CD1c-positive myeloid dendritic cell (primary cell): ENCODE results near the gene OGFOD3.

Experiments
- DNase-seq: peaks from one replicate; pipeline ENCODE4 v3.0.0-alpha.2; 2016; ENCODE audit errors: extremely low spot score

Gene OGFOD3

DNA sequence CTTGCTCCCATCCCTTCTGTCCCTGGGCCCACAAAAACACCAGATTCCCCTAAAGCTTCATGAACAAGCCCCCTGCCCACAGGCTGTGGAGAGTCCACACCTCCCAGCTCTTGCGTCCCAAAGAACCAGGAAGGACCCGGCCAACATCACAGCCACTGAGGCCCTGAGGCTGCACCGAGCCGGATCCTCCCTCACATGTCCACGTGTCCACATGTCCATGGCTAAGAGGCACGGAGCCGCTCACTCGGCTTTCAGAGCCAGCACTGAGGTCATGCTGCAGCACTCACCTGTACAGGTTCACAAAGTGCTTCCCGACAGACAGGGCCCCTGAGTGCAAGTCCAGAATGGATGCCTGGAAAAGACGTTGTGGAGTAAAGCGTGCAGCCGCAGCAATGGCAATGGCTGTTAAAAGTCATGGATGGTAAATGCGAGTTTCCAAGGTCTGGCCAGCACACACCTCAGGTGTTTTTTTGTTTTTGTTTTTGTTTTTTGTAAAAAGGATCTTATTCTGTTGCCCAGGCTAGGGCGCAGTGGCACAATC, 12.2 kb downstream of the OGFOD3 start:
- DNase-seq = no peak

DNA sequence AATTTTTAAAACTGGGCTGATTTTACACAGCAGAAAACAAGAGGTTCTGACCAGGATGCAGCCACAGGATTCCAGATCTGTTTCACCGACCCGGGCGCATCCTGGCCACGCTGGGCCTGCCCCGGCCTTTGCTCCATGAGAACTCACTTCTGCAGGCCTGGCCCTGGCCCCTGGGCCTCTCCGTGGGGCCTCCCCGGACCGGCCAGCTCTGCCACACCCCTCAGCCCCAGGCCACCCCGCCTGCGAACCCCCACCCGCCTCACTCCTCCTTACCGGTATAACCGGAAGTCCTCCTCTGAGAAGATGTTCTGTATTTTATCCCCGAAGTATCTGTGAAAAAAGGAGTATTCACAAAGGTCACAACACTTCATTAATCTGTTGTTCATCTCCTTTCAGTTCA, 13.3 kb downstream of the OGFOD3 start:
- DNase-seq = no peak

DNA sequence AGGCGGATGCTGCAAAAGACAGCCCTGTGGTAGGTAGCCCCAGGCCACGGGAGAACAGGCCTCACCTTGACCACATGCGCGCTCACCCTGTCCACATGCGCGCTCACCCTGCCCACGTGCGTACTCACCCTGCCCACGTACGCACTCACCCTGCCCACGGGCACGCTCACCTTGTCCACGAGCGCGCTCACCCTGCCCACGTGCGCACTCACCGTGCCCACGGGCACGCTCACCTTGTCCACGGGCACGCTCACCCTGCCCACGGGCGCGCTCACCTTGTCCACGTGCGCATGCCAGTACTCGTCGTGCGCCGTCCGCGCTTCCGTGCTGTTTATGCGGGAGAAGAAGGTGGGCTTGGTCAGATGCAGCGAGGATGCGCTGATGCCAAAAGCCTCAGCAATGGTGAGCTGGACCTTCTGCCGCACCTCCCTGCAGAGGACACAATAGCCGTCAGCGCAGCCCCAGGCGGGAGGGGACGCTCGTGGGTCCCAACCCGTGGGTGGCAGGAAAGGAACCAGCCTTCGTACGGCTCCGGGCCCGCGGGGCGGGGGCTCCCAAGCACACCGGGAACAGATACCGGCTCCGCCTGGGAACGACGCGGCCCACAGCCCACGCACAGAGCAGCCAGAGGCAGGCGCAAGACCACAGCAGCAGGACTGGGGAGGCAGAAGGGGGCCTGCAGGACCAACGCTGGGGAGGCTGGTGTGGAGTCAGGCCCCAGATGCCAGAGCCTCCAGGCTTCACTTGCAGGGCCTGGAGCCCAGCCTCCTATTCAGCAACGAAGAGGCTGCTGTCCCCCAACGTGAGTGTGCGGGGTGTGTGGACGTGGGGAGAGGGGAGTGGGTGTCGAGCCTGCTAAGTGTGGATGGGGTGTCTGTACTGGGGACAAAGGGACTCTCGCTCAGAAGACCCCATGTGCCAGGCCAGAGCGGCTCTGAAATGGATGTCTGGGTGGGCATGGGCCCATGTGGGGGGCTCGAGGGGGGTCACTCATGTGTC, 14.4 kb downstream of the OGFOD3 start:
- DNase-seq = no peak

DNA sequence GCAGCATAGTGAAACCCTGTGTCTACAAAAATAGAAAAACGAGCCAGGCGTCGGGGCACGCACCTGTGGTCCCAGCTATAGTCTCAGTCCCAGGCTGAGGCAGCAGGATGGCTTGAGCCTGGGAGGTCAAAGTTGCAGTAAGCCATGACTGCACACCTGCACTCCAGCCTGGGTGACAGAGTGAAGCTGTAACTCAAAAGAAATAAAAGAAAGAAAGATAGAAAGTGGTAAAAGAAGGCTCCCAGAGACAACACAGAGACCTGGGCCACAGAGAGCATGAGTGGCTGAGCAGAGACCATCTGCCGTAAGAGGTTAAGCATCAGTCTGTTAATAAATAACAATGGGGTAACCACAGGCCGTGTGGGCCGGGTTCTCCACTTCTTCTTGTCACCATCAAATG, 15.5 kb downstream of the OGFOD3 start:
- DNase-seq = no peak

DNA sequence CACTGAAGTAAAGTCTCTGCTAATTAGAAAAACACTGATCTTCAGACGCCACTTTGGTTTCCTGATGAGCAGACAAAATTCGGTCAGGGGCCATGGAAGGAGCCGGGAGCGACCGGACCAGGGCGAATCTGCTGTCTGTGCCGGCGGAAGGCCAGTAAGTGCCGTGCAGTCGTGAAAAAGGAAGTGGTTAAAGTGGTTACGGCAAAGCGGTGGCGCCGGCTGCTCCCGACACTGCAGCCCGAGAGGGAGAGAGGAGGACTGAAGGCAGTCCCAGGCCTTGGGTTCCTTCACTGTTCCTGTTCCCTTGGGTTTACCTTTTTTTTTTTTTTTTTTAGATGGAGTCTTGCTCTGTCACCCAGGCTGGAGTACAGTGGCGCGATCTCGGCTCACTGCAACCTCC, 17.6 kb downstream of the OGFOD3 start:
- peak; percentile 87 for DNase-seq

DNA sequence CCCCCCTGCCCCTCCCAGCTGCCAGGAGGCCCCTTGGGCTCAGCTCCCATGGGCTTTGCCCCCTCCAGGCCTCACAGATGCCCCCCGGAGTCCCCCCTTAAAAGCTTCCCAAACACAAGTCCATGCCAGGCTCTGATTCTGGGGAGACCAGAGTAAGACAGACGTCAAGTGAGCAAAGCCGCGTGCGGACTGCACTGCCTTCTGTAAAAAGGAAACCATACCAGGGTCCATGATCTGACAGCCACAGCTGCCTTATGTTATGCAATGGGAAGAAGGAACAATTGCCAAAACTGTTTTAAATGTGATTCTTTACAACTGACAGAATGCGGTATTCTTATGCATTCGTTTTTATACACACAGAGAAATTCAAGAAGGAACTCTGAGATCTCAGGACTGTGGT, 18.2 kb downstream of the OGFOD3 start:
- peak; percentile 56 for DNase-seq

DNA sequence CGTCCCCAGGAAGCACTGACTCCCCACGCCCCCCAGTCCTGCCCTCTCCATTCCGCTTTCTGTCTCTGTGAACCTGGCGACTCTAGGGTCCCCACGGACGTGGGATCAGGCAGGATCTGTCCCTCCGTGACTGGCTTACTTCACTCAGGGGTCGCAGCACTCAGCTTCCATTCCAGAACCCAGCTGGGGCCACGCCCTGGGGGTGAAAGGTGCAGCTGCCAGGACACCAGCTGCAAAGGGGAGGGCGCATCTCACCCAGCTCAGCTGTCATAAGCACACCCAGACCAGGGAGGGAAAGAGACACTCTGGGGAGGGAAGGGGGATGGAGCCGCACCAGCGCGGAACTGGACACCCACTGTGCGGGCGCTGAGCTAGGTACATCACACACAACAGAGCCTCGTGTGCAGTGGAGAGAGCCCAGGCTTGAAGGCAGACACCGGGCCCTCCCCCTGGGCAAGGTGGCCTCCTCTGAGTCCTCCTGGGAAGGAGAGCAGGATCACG, 18.7 kb downstream of the OGFOD3 start:
- DNase-seq = no peak

DNA sequence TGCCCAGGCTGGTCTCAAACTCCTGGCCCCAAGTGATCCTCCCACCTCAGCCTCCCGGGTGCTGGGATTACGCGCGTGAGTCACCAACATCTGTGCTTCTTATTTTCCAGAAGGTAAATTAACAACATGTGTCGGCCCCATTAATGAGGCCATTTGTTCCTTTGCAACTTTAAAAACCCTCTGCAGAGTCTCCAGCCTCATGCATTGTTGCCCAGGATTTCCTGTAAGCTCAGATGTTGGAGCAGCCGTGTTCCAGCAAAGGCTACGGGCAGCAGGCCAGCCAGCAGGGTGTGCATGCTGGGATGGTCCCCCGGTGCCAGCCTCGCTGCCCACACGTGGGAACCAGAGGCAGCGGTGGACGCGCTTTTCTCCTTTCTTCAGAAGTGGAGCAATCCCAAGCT, 19.3 kb downstream of the OGFOD3 start:
- DNase-seq = peak; percentile 44

DNA sequence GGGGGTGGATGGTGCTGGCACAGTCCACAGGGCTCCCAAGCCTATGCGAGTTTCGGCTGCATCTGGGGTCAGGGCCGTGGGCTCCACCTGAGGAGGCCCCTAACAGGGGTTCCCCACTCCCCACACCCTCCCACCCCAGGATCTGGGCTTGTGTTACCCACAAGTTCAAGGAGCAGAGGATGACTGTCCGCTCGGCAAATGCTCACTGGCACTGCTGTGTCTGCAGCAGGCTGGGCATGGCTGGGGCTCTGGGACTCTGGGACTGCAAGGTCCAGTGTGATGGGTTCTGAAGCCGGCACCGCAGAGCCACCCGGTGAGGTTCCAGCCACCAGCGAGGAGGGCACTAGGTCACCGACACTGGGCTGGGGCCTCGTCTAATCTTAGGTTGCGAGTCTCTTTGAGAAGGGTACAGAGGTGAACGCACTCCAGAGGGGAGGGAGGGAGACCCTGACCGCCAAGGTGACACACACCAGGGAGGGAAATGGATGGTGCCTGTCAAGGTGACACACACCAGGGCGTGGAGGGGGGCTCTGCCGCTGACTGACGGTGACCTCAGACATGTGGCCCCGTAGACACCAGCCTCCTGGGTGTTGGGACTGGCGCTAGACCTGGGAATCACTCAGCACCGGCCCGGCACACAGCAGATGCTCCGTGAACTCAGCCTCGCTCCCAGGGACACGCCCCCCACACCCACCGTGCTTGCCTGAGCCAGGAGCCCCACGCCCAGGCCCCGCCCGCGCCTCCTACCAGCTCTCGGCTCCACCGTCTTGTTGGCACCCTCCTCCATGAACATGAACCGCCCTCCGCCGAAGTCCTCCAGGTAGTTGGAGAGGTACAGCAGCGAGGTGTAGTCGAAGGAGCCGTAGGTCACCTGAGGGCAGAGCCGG, 20.7 kb downstream of the OGFOD3 start:
- no peak for DNase-seq

DNA sequence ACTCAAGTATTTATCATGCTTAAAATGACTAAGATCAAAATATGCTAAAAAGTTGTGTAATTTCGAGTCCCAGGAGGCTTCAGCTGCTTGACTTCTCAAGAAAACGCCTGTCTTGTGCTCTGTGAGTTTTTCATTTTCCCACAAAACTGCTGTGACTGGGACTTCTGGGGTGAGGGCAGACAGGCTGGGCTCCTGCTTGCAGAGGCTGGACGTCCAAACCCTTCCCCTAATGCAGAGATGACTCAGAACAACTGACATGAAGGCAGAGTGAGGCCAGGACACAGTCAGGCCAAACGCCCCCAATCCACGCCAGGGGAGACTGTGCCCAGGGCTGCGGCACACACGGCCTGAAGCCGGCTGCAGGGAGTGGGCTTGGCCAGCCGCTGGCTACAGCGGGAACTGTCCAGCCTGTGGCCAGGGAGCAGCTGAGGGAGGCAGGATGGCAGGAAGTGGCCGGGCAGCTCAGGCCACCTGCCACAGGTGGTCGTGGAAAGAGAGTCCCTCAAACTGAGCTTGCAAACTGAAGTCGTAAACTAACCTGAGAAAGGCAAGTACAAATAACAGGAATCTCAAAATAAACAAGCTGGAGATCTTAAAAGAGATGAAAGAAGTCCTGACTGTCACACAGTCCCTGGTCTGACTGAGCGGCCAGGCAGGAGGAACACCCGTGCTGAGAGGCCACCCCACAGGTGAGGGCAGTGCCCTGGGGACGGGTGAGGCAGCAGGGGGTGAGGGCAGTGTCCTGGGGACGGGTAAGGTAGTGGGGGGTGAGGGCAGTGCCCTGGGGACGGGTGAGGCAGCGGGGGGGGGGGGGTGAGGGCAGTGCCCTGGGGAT, 21.6 kb downstream of the OGFOD3 start:
- peak; percentile 34 for DNase-seq

DNA sequence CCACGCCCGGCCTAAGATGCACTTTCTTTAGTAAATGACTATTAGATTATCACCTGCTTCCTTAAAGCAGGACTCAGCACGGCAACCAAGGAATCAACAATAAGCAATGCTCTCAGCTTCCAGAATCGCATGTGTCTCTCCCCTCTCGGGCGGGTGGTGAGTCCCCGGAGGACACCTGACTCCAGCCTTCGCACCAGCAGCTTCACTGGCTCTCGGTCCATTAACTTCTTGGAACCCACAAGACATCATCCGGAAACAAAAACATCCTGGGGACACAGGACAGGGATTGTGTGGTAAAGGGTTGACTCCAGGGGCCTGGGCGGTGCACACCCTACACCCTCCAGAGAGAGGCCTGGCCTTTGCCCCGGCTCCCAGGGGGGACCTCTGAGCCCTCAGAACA, 24.1 kb downstream of the OGFOD3 start:
- DNase-seq = no peak

DNA sequence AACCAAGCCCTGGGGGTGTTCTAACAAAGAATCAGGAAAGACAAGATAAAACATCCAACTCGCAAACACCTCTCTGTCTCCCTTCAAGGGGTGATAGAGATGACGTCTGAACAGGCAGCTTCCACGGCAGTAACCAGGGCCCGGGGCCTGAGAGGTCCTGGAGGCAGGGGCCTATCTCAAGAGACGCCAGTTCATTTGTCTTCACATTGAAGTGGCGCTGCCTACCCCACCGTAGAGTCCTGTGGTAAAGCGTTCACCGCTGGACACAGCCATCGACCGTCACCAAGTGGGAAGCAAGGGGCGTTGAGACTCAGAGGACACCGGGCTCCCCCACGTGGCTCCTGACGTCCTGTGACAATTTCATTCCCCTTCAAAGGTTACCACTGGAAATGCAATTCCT, 25.4 kb downstream of the OGFOD3 start:
- no peak for DNase-seq

DNA sequence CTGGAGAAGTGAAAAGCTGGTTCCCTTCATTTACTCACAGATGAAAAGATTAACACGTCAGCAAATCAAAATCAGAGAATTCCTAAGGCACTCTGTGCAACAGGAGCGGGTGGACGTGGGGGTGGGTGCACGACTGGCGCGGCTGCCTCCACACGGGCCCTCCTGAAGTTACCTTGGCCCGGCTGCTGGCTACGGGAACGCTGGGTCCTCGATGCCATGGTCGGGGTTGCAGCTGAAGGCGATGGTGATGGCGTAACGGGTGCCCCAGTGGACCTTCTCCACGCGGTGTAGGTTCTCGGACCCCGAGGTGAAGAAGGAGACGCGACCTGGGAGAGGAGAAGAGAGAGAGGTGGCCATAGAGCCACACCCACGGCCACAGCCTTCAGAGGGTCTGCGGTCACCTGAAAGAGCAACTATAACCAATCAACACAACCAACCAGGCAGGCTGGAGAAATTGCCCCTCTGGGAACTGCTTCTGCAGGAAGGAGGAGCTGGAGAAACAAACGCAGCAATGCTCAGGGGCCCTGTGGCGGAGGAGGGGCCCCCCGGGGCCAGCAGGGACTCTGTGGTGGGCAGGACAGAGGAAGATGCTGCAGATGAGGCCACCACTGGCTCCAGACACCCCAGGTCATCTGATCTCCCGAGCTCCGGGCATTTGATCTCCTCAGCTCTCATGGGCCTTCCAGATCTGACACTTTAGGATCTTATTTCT, 26.0 kb downstream of the OGFOD3 start:
- DNase-seq = no peak

DNA sequence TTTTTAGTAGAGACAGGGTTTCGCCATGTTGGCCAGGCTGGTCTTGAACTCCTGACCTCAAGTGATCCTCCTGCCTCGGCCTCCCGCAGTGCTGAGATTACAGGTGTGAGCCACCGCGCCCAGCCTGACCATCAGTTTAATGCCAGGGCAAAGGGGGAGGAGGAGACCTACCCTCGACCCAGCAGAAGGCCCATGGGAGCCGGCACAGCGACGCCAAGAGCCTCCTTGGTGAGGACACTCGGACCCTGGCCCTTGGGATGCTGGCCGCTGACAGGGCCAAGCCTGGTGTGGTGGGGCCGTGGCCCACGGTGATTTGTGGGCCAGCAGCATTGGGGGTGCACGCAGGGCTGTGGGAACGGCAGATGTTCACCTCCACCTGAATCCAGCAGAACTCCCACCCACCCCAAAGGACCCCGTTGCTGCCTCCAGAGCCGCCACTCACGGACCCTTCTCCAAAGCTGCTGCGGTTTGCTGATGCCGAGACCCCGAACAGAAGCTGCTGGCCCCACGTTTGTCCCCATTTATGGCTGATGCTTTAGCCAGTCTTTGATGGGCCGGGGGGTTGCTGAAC, 26.8 kb downstream of the OGFOD3 start:
- DNase-seq = no peak

DNA sequence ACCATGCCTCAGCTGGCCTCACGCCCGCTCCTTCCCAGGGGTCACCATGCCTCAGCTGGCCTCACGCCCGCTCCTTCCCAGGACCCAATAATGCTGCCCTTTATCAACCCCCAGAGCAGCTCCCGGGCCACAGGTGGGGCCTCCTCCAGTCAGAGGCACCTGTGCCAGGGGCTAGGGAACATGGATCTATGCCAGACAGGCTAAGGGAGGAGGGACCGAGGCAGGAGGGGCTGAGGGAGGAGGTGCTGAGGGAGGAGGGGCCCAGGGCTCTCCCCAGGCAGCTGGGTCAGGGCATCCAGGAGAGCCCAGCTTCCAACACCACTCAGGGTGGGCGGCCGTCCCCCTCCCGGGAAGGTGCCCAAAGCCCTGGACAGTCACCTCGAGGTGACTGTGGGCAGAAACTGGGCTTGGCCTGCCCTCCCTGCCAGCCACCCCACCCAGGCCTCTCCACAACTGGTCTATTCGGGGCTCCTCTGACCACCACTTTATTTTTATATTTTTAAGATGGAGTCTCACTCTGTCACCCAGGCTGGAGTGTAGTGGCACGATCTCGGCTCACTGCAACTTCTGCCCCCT, 27.4 kb downstream of the OGFOD3 start:
- no peak for DNase-seq

DNA sequence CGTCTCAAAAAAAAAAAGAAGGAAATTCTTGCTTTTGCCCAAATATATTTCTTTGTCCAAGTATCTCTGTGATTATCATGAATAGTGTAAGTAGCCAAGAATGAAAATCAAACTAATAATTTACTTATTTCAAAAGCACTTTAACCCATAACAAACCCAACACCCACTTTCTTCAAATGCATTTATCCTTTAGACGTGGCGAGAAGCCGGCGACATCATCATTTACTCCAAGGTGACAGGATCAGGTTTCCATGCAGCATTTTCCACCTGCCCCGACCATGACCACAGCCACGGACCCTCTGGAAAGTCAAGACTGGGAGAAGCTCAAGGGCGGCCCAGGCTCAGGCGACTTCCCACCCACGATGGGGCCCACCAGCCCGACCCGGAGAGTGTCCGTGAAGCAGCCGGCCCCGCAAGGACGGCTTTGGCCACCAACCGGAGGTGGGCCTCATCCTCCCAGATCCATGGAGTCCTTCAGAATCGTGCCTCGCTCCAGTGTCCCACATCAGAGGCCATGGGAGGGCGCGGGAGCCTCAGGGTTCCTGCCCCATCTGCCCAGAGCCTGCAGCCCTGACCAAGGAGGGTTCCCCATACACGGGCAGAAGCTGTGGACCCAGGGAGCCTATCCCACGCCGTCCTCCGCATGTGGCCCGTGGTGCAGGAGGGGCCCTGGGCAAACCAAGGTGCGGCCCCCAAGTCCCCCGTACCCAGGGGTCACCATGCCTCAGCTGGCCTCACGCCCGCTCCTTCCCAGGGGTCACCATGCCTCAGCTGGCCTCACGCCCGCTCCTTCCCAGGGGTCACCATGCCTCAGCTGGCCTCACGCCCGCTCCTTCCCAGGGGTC, 28.1 kb downstream of the OGFOD3 start:
- DNase-seq = no peak

DNA sequence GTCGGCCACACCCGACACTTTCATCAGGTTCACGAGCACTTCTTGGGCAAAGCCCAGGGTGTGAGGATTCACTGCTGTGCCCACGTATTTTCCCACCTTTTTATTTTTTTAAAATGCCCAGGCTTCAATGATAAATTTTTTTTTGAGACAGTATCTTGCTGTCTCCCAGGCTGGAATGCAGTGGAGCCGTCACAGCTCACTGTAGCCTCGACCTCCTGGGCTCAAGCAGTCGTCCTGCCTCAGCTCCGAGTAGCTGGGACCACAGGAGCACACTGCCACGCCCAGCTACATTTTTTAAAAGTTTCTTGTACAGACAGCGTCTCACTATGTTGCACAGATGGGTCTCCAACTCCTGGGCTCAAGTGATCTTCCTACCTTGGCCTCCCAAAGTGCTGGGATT, 29.0 kb downstream of the OGFOD3 start:
- no peak for DNase-seq

DNA sequence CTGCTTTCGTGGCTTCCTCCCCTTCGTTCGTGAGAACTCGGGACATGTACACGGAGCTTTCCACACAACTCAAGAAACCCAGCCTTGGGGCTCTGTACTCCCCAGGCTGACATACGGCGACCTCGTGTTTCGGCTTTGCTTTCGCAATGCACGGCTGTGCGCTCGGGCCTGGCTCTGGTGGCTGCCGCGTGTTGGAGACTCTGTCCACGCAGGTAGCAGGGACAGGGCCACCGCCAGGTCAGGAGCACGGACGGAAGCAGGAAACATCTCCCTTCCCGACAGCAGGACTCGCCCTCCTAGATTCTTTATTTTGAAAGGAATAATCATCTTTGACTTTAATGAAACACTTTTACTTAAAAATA, 29.5 kb downstream of the OGFOD3 start:
- DNase-seq = no peak
